ENCODE measurements around the gene HTR4. TPM values are rescaled to one million over a fixed set of nuclear protein-coding genes. Genes with fewer than 3 reads are reported as not detected.

Gene HTR4
- total and polyA plus RNA-seq, 2 of the 4 experiments (the other 2 are of a cell fraction) = not detected

DNA sequence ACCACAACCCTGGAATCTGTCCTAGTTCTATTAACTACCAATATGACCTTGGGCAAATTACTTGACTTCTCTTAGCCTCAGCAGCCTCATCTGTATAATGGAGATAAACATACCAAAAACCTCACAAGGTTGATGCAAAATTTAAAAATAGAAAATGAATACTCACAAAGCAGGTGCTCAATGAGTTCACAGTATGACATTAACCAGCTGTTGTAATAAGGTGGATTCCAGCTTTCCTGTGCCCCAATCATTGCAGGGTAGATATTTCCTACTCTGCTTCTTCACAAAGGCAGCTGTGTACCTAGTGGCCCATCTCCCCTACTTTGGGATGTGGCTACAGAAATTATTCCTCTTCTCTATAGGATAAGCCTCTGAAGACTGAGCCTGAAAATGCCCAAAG lies 8.8 kb downstream of the HTR4 start:
- Histone ChIP-seq H4K8ac (ENCODE audit: low read depth in 2 of 2, low read length in 2 of 2) (no peak overlapping the region), H2AFZ (replicated peaks; ENCODE audit: low read length, poor library complexity) (no peak overlapping the region), H2BK120ac (ENCODE audit: low read depth, low read length) (no peak overlapping the region), H3K4me3 (ENCODE audit: insufficient read depth, low read depth, low read length) (no peak overlapping the region), H3K9me3 (ENCODE audit: control insufficient read depth, insufficient read depth, low read length) (no peaks in the 10 kb centered on the region), H2BK5ac (ENCODE audit: low read depth, low read length, poor library complexity, severe bottlenecking) (no peak overlapping the region), H3K23ac (ENCODE audit: low read depth, low read length) (no peak overlapping the region), H3K36me3 (ENCODE audit: control insufficient read depth, insufficient read depth, low read length) (no peaks in the 10 kb centered on the region), H2AK9ac (replicated peaks; ENCODE audit: low read depth, low read length, poor library complexity) (no peak overlapping the region), H3K27me3 (ENCODE audit: control insufficient read depth, insufficient read depth, low read length) (no peaks in the 10 kb centered on the region), H2BK15ac (ENCODE audit: low read depth, low read length) (no peak overlapping the region), H3K14ac (replicated peaks; ENCODE audit: low read depth, low read length) (no peak overlapping the region), H4K91ac (ENCODE audit: insufficient read depth, low read depth, low read length) (no peak overlapping the region), H2BK20ac (ENCODE audit: low read depth, low read length) (no peak overlapping the region), H3K56ac (ENCODE audit: extremely low read depth, insufficient read depth, low read length) (no peak overlapping the region), H3K9ac (ENCODE audit: low read depth, low read length) (no peak overlapping the region), H3K4ac (ENCODE audit: low read depth, low read length) (no peak overlapping the region), H3K4me2 (ENCODE audit: low read depth, low read length) (no peak overlapping the region), H4K20me1 (ENCODE audit: insufficient read depth, low read length) (no peaks in the 10 kb centered on the region), H3K4me1 (ENCODE audit: control insufficient read depth, insufficient read depth, low read length) (no peaks in the 10 kb centered on the region), H2AK5ac (ENCODE audit: low read depth, low read length) (no peak overlapping the region), H3K79me1 (ENCODE audit: low read depth in 1 of 2, low read length in 2 of 2) (no peaks in the 10 kb centered on the region), H3K27ac (ENCODE audit: insufficient read depth, low read length) (no peak overlapping the region), H3K18ac (ENCODE audit: low read depth, low read length) (no peak overlapping the region), H3K9me1 (ENCODE audit: insufficient read depth, low read length) (no peaks in the 10 kb centered on the region), H4K5ac (ENCODE audit: low read depth, low read length) (no peak overlapping the region)
- dilution Hi-C loops (cut with HindIII; ENCODE audit: low sequenced_read_pairs, unreplicated experiment) (no loop called here), in situ Hi-C loops (cut with MboI; ENCODE audit: low sequenced_read_pairs) (no loop called here), intact Hi-C loops (cut with micrococcal nuclease) (no loop called here)
- CTCF ChIA-PET = no interaction called here
- DNase-seq (no peak), ATAC-seq (ENCODE audit: low read depth) (no peak)
- TF ChIP-seq BHLHE40 (IDR thresholded peaks at IDR 0.05; ENCODE audit: low read depth, low read length) = no peak
- TF ChIP-seq RFX5 (IDR thresholded peaks at IDR 0.05; ENCODE audit: low read depth, low read length) = no peak
- TF ChIP-seq MXI1 (IDR thresholded peaks at IDR 0.05; ENCODE audit: borderline replicate concordance, low read depth, low read length) = no peak
- no peak for TF ChIP-seq MAFK (IDR thresholded peaks at IDR 0.05; ENCODE audit: low read depth, low read length)
- TF ChIP-seq SMC3 (IDR thresholded peaks at IDR 0.05; ENCODE audit: low read depth, low read length) = no peak
- no peak for TF ChIP-seq CEBPB (IDR thresholded peaks at IDR 0.05; ENCODE audit: low read depth, low read length)
- TF ChIP-seq RCOR1 (IDR thresholded peaks at IDR 0.05; ENCODE audit: insufficient replicate concordance, low read length) = no peak
- TF ChIP-seq, protein P1, sequence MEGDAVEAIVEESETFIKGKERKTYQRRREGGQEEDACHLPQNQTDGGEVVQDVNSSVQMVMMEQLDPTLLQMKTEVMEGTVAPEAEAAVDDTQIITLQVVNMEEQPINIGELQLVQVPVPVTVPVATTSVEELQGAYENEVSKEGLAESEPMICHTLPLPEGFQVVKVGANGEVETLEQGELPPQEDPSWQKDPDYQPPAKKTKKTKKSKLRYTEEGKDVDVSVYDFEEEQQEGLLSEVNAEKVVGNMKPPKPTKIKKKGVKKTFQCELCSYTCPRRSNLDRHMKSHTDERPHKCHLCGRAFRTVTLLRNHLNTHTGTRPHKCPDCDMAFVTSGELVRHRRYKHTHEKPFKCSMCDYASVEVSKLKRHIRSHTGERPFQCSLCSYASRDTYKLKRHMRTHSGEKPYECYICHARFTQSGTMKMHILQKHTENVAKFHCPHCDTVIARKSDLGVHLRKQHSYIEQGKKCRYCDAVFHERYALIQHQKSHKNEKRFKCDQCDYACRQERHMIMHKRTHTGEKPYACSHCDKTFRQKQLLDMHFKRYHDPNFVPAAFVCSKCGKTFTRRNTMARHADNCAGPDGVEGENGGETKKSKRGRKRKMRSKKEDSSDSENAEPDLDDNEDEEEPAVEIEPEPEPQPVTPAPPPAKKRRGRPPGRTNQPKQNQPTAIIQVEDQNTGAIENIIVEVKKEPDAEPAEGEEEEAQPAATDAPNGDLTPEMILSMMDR (conservative IDR thresholded peaks at IDR 0.05; ENCODE audit: low read depth, low read length) = no peak
- no peak for TF ChIP-seq MAZ (IDR thresholded peaks at IDR 0.05; ENCODE audit: borderline replicate concordance, low read depth, low read length)
- TF ChIP-seq CHD1 (IDR thresholded peaks at IDR 0.05; ENCODE audit: low read depth, low read length) = no peak
- no peak for TF ChIP-seq RAD21 (IDR thresholded peaks at IDR 0.05; ENCODE audit: low read length)
- TF ChIP-seq POLR2A (IDR thresholded peaks at IDR 0.05; ENCODE audit: low read depth, low read length) = no peak
- POLR2A ChIA-PET (ENCODE audit: unreplicated experiment) = no interaction called here
- no TSS peak for BruUV-seq (replicated peaks)

Measured in IMR-90 (cell line).